Retinal pigment epithelial cell (primary cell): Measurements from ENCODE around the gene MBD4.

ENCODE experiments used
- DNase-seq: peaks from one replicate; pipeline ENCODE4 v3.0.0-alpha.2; 2010; ENCODE audit warnings: low read depth
- H3K4me3 ChIP-seq: 2 replicates; pipeline ENCODE4 v1.5.1; 2011; ENCODE audit warnings: mild to moderate bottlenecking, low read length, control low read depth, moderate library complexity
- TF ChIP-seq, protein P1 (sequence below): conservative IDR thresholded peaks from 2 replicates; pipeline ENCODE4 v1.5.1; 2011; ENCODE audit warnings: low read depth, low read length, control low read depth, inconsistent platforms

Gene MBD4

DNA sequence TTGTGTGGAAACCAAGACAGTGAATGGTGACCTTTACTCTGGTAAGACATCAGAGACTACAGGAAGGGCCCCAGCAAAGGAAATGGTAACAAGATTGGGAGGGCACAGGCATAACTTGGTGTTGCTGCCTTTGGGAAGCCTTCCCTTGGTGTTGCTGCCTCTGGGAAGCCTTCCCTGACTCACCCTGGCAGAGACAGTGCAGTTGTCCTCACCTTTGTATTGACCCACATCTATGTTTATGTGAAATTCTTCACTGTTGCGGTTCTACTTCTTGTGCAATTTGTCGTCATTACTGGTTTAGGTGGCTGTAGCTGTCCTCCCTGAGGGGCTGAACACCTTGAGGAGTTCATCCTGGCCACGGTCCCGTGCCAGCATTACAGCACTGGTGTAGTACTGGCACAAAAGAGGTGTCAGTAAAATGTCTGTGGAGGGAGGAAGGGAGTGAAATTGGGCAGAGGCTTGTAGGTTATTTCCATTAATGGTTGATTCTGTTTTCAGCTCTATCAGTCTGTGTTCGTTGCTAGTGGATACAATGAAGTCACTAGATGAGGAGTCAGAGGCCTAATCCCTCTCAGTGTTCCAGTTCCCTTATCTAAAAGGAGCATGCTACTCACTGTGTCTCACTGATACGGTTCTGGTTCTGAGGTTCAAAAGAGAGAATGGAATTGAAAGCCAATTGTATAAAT is 21.9 kb upstream of the MBD4 start:
- TF ChIP-seq, protein P1, sequence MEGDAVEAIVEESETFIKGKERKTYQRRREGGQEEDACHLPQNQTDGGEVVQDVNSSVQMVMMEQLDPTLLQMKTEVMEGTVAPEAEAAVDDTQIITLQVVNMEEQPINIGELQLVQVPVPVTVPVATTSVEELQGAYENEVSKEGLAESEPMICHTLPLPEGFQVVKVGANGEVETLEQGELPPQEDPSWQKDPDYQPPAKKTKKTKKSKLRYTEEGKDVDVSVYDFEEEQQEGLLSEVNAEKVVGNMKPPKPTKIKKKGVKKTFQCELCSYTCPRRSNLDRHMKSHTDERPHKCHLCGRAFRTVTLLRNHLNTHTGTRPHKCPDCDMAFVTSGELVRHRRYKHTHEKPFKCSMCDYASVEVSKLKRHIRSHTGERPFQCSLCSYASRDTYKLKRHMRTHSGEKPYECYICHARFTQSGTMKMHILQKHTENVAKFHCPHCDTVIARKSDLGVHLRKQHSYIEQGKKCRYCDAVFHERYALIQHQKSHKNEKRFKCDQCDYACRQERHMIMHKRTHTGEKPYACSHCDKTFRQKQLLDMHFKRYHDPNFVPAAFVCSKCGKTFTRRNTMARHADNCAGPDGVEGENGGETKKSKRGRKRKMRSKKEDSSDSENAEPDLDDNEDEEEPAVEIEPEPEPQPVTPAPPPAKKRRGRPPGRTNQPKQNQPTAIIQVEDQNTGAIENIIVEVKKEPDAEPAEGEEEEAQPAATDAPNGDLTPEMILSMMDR = no peak
- DNase-seq = no peak
- no peak overlapping the region for H3K4me3 ChIP-seq

DNA sequence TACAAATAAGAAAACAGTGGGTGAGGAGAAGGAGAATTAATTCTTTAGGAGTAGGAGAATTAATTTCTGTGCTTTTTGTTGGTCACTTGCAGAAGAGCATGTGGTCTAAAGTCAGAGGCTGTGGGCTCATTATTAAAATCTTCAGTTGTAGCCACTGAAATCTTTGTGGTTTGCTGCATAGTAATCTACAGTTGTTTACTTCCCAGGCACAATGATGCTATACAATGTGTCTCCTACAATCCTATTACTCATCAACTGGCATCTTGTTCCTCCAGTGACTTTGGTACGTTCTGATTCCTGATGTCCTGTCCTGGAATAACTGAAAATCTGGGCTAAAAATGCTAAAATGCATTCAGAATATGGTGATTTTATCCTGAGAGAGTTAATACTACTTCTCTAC is 21.3 kb upstream of the MBD4 start:
- DNase-seq = no peak
- no peak overlapping the region for H3K4me3 ChIP-seq
- TF ChIP-seq, protein P1 = no peak

DNA sequence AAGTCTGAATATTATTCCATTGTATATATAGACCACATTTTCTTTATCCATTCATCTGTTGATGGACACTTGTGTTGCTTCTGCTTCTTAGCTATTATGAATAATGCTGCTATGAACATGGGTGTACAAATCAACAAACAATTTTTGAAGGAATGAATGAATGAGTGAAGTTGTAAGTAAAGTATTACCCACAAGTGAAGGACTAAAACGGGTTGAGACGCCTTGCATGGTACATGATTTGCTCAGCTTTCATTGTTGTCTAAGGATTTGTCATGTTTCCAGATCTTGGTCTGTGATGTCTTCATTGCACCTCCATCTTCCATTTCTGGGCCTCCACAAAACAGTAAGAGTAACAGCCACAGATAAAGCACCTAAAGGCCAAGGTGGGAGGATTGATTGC is 20.8 kb upstream of the MBD4 start:
- TF ChIP-seq, protein P1 = no peak
- H3K4me3 ChIP-seq = no peak overlapping the region
- DNase-seq = no peak

DNA sequence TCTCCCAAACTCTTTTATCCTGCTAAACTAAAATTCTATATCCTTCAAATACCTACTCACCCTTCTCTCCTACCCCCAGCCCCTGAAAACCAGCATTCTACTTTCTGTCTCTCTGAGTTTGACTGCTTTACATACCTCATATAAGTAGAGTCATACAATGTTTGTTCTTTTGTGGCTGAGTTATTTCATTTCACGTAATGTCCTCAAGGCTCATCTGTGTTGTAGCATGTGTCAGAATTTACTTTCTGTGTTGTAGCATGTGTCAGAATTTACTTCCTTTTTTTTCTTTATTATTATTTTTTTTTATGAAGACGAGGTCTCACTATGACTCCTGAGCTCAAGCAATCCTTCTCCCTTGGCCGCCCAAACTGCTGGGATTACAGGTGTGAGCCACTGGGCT is 20.4 kb upstream of the MBD4 start:
- TF ChIP-seq, protein P1 = no peak
- DNase-seq = no peak

DNA sequence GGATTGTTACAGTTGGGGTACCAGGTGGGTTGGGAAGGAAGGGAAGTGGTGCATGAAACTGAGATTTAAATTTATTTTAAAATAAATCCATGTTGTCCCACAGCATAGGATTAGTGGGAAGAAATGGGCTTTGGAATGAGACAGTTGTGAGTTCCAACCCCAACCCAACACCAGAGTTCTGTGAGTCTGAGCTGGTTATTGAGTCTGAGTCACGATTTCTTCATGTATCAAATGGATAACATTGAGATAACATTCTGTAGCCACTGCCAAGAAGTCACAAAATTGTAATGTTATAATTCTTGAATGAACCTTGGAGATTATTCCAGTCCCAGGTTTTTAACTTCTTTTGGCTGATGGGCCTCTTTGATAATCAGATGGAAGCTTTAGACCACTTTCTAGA is 14.0 kb upstream of the MBD4 start:
- no peak overlapping the region for H3K4me3 ChIP-seq
- TF ChIP-seq, protein P1 = no peak
- no peak for DNase-seq

More for the DNA sequence above, 20.4 kb upstream of the MBD4 start:
- H3K4me3 ChIP-seq = no peak overlapping the region

DNA sequence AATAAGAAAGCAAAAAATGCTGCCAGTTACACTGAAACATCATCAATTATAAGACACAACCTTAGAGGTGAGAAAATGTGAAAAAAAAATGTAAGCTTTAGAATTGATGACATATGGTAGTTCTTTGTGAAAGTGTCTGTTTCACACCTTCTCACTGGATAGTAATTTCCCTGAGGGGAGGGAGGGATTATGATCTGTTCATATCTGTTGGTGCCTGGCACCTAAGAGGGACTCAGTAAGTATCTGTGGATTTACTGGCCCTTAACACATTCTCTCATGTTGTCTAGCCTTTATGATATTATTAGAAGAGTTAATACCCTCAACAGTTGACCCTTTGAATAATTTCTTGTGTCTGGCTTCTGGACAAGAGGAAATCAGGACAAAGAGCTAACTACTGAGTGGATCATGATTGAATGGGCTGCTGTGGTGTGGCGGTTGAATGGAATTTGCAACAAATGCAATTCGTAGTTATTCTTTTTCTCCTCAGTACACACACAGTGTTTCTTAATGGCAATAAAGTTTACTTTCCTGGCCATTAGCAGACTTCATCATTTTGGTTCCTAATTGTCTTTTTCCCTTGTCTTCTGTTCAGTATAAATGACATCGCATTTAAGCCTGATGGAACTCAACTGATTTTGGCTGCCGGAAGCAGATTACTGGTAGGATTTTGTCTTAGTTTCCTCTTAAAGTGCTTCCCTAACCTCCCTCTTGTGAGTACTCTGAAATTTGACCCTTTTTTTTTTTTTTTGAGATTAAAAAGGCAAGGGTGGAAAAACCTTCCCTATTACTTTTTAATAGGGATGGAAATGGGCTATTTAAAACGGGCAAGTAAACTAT is 9.7 kb upstream of the MBD4 start:
- peak; percentile 84 for DNase-seq
- TF ChIP-seq, protein P1 = no peak
- H3K4me3 ChIP-seq = no peak overlapping the region
